ENCODE results near the gene SLC48A1. TPM values are rescaled to one million over a fixed set of nuclear protein-coding genes. Genes with fewer than 3 reads are reported as not detected.
A peak's percentile ranks its signal among the peaks of the same experiment; 100 is the strongest.

SLC48A1 gene
- total RNA-seq, 1 experiment from 2014 or later, result 4.3 TPM

GRCh38 chr12:47737936-47738594 is 35.0 kb upstream of the SLC48A1 start:
- H3K36me3 ChIP-seq, result no peaks in the 10 kb centered on the region
- no peaks in the 10 kb centered on the region for H3K27me3 ChIP-seq (replicated peaks)
- H3K27ac ChIP-seq, result no peak overlapping the region
- peaks cover 34% of the 10 kb centered on the region for H3K4me1 ChIP-seq (replicated peaks)
- no peaks in the 10 kb centered on the region for H3K9me3 ChIP-seq (replicated peaks)
- no peak overlapping the region for H3K4me3 ChIP-seq
- no peak for DNase-seq (ENCODE audit: low read depth in 1 of 2, low spot score in 2 of 2)

- Histone ChIP-seq H3K27ac (no peak overlapping the region), H3K4me1 (replicated peaks) (peaks cover 34% of the 10 kb centered on the region), H3K9me3 (replicated peaks) (no peaks in the 10 kb centered on the region), H3K27me3 (replicated peaks) (no peaks in the 10 kb centered on the region), H3K36me3 (no peaks in the 10 kb centered on the region), H3K4me3 (no peak overlapping the region)
- DNase-seq (ENCODE audit: low read depth in 1 of 2, low spot score in 2 of 2), result no peak
These were observed 33.7 kb upstream of the SLC48A1 start for GRCh38 chr12:47739297-47739696.

- H3K4me3 ChIP-seq, result no peak overlapping the region
- no peak for DNase-seq (ENCODE audit: low read depth in 1 of 2, low spot score in 2 of 2)
- peaks cover 34% of the 10 kb centered on the region for H3K4me1 ChIP-seq (replicated peaks)
- H3K27me3 ChIP-seq (replicated peaks), result no peaks in the 10 kb centered on the region
- no peaks in the 10 kb centered on the region for H3K36me3 ChIP-seq
- no peaks in the 10 kb centered on the region for H3K9me3 ChIP-seq (replicated peaks)
- no peak overlapping the region for H3K27ac ChIP-seq
These were observed 33.1 kb upstream of the SLC48A1 start for GRCh38 chr12:47739979-47740378.

- H3K36me3 ChIP-seq, result no peaks in the 10 kb centered on the region
- DNase-seq (ENCODE audit: low read depth in 1 of 2, low spot score in 2 of 2), result no peak
- no peaks in the 10 kb centered on the region for H3K9me3 ChIP-seq (replicated peaks)
- H3K27ac ChIP-seq, result no peak overlapping the region
- no peak overlapping the region for H3K4me3 ChIP-seq
- peaks cover 31% of the 10 kb centered on the region for H3K4me1 ChIP-seq (replicated peaks)
- H3K27me3 ChIP-seq (replicated peaks), result no peaks in the 10 kb centered on the region
These were observed 32.3 kb upstream of the SLC48A1 start for GRCh38 chr12:47740606-47741339.

- H3K36me3 ChIP-seq, result no peaks in the 10 kb centered on the region
- peaks cover 25% of the 10 kb centered on the region for H3K4me1 ChIP-seq (replicated peaks)
- no peak overlapping the region for H3K4me3 ChIP-seq
- H3K27ac ChIP-seq, result no peak overlapping the region
- no peaks in the 10 kb centered on the region for H3K27me3 ChIP-seq (replicated peaks)
- DNase-seq (ENCODE audit: low read depth in 1 of 2, low spot score in 2 of 2), result peak; percentile 62 to 84
- H3K9me3 ChIP-seq (replicated peaks), result no peaks in the 10 kb centered on the region
These were observed 31.7 kb upstream of the SLC48A1 start for GRCh38 chr12:47741340-47741703.

- H3K36me3 ChIP-seq, result no peaks in the 10 kb centered on the region
- H3K9me3 ChIP-seq (replicated peaks), result no peaks in the 10 kb centered on the region
- H3K27me3 ChIP-seq (replicated peaks), result no peaks in the 10 kb centered on the region
- DNase-seq (ENCODE audit: low read depth in 1 of 2, low spot score in 2 of 2), result peak; percentile 38 to 59
- H3K4me1 ChIP-seq (replicated peaks), result peaks cover 15% of the 10 kb centered on the region
- H3K27ac ChIP-seq, result no peak overlapping the region
- H3K4me3 ChIP-seq, result no peak overlapping the region
These were observed 30.7 kb upstream of the SLC48A1 start for GRCh38 chr12:47742253-47742825.

GRCh38 chr12:47743311-47743860 is 29.7 kb upstream of the SLC48A1 start:
- no peaks in the 10 kb centered on the region for H3K27me3 ChIP-seq (replicated peaks)
- H3K4me1 ChIP-seq (replicated peaks), result peaks cover 12% of the 10 kb centered on the region
- H3K27ac ChIP-seq, result no peak overlapping the region
- H3K9me3 ChIP-seq (replicated peaks), result no peaks in the 10 kb centered on the region
- no peak for DNase-seq (ENCODE audit: low read depth in 1 of 2, low spot score in 2 of 2)
- H3K4me3 ChIP-seq, result no peak overlapping the region
- no peaks in the 10 kb centered on the region for H3K36me3 ChIP-seq

GRCh38 chr12:47744005-47744651 is 28.9 kb upstream of the SLC48A1 start:
- no peak for DNase-seq (ENCODE audit: low read depth in 1 of 2, low spot score in 2 of 2)
- Histone ChIP-seq H3K4me1 (replicated peaks) (peaks cover 12% of the 10 kb centered on the region), H3K36me3 (no peaks in the 10 kb centered on the region), H3K27me3 (replicated peaks) (no peaks in the 10 kb centered on the region), H3K9me3 (replicated peaks) (no peaks in the 10 kb centered on the region), H3K27ac (no peak overlapping the region), H3K4me3 (no peak overlapping the region)

GRCh38 chr12:47744778-47745436 is 28.1 kb upstream of the SLC48A1 start:
- no peaks in the 10 kb centered on the region for H3K9me3 ChIP-seq (replicated peaks)
- H3K4me1 ChIP-seq (replicated peaks), result peaks cover 12% of the 10 kb centered on the region
- no peaks in the 10 kb centered on the region for H3K27me3 ChIP-seq (replicated peaks)
- DNase-seq (ENCODE audit: low read depth in 1 of 2, low spot score in 2 of 2), result no peak
- H3K4me3 ChIP-seq, result no peak overlapping the region
- no peaks in the 10 kb centered on the region for H3K36me3 ChIP-seq
- no peak overlapping the region for H3K27ac ChIP-seq

GRCh38 chr12:47745485-47746041 is 27.5 kb upstream of the SLC48A1 start:
- no peaks in the 10 kb centered on the region for H3K9me3 ChIP-seq (replicated peaks)
- no peak overlapping the region for H3K4me3 ChIP-seq
- no peaks in the 10 kb centered on the region for H3K36me3 ChIP-seq
- no peak for DNase-seq (ENCODE audit: low read depth in 1 of 2, low spot score in 2 of 2)
- H3K27ac ChIP-seq, result no peak overlapping the region
- peaks cover 12% of the 10 kb centered on the region for H3K4me1 ChIP-seq (replicated peaks)
- H3K27me3 ChIP-seq (replicated peaks), result no peaks in the 10 kb centered on the region

- H3K9me3 ChIP-seq (replicated peaks), result no peaks in the 10 kb centered on the region
- no peak overlapping the region for H3K4me3 ChIP-seq
- peaks cover 7% of the 10 kb centered on the region for H3K4me1 ChIP-seq (replicated peaks)
- DNase-seq (ENCODE audit: low read depth in 1 of 2, low spot score in 2 of 2), result no peak
- no peak overlapping the region for H3K27ac ChIP-seq
- no peaks in the 10 kb centered on the region for H3K27me3 ChIP-seq (replicated peaks)
- no peaks in the 10 kb centered on the region for H3K36me3 ChIP-seq
These were observed 27.0 kb upstream of the SLC48A1 start for GRCh38 chr12:47746073-47746472.

- H3K27ac ChIP-seq, result no peak overlapping the region
- H3K27me3 ChIP-seq (replicated peaks), result no peaks in the 10 kb centered on the region
- DNase-seq (ENCODE audit: low read depth in 1 of 2, low spot score in 2 of 2), result no peak
- no peaks in the 10 kb centered on the region for H3K36me3 ChIP-seq
- peaks cover 2% of the 10 kb centered on the region for H3K4me1 ChIP-seq (replicated peaks)
- H3K4me3 ChIP-seq, result no peak overlapping the region
- no peaks in the 10 kb centered on the region for H3K9me3 ChIP-seq (replicated peaks)
These were observed 26.5 kb upstream of the SLC48A1 start for GRCh38 chr12:47746523-47746922.

- H3K27ac ChIP-seq, result no peak overlapping the region
- no peak overlapping the region for H3K4me3 ChIP-seq
- no peak for DNase-seq (ENCODE audit: low read depth in 1 of 2, low spot score in 2 of 2)
- no peaks in the 10 kb centered on the region for H3K9me3 ChIP-seq (replicated peaks)
- no peaks in the 10 kb centered on the region; the same call in 1 of the 2 replicates for H3K4me1 ChIP-seq (replicated peaks)
- no peaks in the 10 kb centered on the region for H3K27me3 ChIP-seq (replicated peaks)
- no peaks in the 10 kb centered on the region for H3K36me3 ChIP-seq
These were observed 25.9 kb upstream of the SLC48A1 start for GRCh38 chr12:47747126-47747525.

Measured in SJSA1 (cell line).